GM18498 (cell line): ENCODE data around the gene SLC27A1.
"Not testable (repeated sequence)": the region's sequence is repeated elsewhere in the genome, so short reads cannot be mapped to it uniquely, and the experiment has no call there.

Source experiments
- ATAC-seq: cut with Tn5 transposase; IDR thresholded peaks from one replicate; pipeline ENCODE4 v1.9.1; 2021; ENCODE audit warnings: mild to moderate bottlenecking, moderate library complexity; ENCODE audit not compliant: unreplicated experiment

Gene SLC27A1

DNA sequence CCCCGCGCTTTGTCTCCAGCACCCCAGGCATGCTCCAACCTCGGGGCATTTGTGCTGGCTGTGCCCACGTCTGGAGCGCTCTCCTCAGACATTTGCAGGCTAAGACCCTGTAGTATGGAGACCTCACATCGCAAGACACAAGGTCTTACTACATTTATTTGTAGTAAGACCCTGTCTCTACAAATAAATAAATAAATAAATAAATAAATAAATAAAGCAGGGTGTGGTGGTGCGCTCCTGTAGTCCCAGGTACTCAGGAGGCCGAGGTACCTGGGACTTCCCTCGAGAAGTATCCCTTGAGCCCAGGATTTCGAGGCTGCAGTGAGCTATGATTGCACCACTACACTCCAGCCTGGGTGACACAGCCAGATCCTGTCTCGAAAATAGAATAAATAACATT lies 14.2 kb upstream of the SLC27A1 start:
- ATAC-seq, result no peak

DNA sequence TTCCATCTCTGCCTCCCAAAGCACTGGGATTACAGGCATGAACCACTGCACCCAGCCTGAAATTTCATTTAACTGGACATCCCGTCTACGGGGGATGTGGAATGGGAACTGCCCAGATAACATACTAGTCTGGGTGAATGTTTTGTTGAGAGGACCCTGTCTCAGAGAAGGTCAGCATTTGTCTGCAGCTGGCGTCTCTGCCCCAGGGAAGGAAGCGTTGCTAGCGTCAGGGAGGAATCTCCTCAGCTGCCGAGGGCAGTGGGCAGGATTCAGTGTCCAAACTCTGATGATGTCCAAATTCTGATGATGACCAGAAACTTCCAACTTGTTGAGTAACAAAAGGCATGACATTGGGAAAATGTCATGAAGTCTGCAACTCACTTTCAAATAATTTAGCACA lies 12.7 kb upstream of the SLC27A1 start:
- no peak for ATAC-seq

DNA sequence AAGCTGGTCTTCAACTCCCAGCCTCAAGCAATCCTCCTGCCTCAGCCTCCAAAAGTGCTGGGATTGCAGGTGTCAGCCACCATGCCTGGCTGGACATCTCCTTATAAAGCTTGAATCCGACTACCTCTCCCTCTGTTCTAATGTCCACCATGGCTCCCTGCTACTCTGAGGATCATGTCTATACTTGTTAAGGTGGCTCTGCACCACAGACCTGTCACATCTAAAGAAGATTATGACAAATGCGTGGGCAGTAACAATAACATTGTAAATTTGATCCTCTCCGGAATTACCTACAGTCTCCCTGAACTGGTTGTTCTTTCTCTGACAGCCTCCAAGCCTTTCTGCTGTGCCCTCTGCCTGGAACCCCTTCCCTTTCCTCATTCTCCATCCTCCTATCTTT lies 11.4 kb upstream of the SLC27A1 start:
- no peak for ATAC-seq

DNA sequence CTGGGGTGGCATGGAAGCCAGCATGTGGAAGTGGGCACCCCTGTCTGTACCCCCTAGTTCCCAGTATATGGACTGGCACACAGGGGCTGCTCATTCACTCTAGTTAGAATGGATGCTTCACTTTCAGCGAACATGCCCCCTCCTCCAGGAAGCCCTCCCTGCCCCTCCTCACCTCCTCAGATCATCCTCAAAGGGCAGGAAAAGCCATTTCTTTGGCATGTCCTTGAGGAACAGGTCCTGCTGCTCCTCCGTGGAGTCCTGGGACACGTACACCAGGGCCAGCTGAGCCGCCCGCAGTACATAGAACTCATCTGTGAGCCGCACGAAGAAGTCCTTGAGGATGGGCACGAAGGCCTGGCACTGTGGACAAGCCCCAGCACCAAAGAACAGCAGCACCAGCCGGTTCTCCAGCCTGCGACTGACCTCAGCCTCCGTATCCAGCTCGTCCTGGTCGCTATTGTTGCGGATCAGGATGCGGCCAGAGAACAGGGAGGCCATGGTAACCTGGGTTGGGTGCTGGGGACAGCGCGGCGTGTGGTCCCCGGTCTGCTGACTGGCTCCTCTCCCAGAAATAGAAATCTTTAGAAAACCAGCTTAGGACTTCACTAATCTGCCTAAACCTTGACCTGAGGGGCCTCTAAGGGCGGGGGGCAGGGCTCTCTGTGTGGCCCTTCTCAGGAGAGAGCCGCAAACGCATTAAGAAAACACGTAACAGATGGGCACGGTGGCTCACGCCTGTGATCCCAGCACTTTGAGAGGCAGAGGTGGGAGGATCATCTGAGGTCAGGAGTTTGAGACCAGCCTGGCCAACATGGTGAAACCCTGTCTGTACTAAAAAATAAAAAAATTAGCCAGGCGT lies 9.7 kb upstream of the SLC27A1 start, which contains the start of gene NXNL1:
NXNL1 (minus strand) TSS at position 555 of the 859 bp plus-strand sequence; CDS start at position 498, 57 bp downstream.
- no peak for ATAC-seq

DNA sequence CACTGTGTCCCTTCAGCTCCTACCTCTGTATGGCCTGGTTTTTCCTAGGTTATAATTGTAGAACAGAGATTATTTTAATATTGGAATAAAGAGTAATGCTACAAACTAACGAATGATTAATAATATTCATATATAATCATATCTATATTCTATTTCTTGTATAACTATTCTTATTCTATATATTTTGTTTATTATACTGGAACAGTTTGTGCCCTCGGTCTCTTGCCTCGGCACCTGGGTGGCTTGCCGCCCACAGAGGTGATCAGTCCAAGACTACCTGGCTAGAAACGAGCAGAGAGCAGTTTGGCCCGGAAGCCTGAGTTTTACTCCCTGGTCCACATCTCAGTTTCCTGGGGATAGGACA lies 3.9 kb upstream of the SLC27A1 start:
- no peak for ATAC-seq

DNA sequence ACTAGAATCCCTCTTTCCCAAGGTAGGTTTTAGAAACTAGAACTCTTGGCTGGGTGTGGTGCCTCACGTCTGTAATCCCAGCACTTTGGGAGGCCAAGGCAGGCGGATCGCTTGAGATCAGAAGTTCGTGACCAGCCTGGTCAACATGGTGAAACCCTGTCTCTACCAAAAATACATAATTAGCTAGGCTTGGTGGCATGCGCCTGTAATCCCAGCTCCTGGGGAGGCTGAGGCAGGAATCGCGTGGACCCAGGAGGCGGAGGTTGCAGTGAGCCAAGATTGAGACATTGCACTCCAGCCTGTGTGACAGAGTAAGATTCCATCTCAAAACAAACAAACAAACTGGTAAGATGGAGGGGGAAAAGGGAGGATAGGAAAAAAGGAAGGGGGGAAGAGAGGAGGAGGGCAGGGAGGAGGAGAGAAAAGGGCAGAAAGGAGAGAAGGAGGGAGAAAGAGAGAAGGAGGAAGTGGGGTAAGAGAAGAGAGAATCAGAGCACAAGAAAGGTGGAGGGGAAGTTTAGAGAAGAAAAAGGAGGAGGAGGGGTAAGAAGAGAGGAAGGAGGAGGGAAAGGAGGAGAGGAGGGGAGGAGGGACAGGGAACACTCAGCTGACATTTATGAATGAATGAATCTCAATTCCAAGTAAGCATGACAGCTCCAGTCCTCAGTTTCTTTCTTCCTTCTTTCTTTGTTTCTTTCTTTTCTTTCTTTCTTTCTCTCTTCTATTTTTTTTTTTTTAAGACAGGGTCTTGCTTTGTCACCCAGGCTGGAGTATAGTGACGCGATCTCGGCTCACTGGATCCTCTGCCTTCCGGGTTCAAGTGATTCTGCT lies 2.6 kb upstream of the SLC27A1 start:
- ATAC-seq, result no peak

DNA sequence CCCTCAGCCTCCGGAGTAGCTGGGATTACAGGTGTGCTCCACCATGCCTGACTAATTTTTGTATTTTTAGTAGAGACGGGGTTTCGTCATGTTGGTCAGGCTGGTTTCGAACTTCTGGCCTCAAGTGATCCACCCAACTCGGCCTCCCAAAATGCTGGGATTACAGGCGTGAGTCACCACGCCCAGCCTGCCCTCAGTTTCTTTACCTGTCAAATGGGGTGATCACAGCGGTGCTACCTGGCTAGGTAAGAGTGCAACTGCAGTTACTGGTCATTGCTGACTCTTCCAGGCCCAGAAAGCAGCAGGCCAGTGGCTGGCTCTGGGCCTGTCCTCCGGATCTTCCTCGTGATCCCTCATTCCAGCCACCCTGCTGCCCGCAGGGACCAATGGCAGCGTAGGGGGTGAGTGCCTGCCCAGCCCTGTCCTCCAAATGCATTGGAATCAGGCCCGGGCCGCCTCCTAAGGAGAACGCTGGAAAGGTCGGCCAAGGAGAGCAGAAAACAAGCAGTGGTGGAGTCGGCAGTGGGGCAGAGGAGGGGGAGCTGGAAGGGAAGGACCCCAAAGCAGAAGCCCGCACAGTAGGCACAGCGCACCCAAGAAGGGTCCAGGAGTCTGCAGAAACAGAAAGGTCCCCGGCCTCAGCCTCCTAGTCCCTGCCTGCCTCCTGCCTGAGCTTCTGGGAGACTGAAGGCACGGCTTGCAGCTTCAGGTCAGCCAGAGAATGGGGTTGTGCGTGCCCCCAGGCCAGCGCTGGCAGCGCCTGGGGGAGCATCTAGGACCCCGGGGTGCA lies 1.8 kb upstream of the SLC27A1 start:
- ATAC-seq, result no peak

DNA sequence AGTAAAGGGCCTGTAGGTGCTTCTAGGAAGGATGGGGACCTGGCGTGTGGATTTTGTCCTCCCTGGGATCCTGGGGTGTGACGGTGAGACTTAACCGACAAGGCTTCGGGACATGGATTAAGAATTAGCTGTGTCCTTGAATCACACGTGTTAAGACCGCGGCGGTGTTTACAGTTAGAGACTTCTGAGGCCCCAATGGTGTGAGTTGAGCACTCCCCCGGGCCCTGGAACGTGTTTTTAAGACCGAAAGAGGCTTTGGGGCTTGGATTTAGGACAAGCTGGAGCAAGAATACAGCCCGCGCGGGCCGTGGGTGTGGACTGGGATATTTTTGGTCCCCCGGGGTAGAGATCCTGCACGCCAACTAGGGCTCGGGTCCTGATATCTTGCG lies 1.2 kb upstream of the SLC27A1 start:
- no peak for ATAC-seq

DNA sequence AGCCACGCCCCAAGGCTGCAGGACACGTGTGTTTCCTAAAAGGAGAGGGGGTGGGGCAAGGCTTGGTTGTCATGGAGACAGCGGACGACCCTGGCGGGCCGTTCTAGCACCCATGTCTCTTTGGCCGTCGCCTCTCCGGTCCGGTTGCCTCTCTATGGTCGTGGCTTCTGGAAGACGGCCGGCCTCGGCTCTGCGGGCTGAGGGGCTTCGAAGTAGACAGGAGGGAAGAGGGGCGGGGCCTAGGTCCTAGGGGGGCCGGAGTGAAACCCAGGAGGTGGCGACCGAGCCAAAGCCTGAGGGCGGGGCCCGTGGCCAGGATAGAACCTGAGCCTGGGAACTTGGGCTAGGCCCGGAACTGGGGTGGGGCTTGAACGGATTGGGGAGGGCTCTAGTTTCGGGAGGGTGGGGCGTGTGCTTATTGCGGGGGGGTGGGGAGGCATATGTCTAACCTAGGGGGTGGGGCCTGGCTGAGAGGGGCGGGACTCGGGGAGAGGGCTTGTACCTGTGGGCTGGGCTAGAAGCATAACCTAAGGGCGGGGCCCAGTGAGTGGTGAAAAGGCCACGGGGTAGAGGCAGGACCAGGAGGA lies 750 bp upstream of the SLC27A1 start:
- peak; percentile 65 for ATAC-seq

DNA sequence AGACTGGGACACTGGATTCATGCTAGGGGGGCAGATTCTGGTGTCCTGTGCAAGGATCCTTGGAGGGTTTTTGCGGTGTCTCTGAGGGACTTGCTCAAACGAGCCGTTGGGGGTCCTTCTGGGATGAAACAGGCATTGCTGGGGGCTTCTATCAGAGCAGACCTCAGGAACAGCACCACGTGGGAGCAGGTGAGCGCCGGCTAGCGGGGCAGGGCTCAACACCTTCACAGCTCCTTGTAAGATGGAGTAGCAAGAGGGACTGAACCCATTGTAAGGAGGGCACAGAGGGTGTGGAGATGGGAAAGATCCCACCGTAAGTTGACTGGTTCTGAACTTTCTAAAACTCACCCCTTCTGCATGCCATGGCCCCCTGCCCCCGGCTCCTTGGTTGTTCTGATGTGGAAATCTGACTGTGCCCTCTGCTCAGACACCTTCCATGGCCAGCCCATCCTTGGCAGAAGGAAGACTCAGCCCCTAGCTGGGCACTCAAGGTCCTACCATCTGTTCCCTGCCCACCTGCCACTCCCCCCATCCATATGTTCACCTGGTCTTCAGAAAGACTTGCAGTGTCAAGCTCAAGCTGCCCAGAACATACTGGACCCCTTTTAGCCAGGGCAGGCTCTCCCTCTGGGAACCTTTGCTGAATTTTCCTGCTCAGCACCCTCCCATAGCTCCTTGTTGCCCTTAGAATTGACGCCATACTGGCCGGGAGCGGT lies 1.2 kb downstream of the SLC27A1 start:
- ATAC-seq, result no peak

DNA sequence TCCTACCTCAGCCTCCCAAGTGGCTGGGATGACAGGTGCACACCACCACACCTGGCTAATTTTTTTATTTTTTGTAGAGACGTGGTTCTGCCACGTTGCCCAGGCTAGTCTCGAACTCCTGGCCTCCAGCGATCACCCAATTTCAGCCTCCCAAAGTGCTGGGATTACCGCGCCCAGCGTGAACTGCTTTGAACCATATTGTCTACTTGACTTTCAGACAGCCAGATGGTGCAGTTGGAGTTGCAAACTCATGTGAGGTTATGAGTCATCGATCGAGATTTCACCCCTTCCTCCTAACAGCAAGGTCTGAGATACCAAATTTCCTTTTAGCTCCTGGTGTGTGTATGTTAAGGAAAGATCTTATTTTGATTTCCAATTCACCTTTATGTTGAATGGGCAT lies 2.7 kb downstream of the SLC27A1 start:
- ATAC-seq, result no peak

DNA sequence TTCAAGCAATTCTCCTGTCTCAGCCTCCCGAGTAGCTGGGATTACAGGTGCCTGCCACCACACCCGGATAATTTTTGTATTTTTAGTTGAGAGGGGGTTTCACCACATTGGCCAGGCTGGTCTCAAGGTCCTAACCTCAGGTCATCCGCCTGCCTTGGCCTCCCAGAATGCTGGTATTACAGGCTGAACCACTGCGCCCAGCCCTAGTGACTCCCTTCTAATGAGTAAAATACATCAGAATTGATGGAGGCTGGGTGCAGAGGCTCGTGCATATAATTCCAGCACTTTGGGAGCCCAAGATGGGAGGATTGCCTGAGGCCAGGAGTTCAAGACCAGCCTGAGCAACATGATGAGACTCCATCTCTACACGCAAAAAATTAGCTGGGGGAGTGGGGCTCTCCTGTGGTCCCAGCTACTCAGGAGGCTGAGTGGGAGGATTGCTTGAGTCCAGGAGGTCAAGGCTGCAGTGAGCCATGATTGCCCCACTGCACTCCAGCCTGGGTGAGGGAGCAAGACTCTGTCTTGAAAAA lies 4.8 kb downstream of the SLC27A1 start:
- ATAC-seq, result not testable (repeated sequence)

DNA sequence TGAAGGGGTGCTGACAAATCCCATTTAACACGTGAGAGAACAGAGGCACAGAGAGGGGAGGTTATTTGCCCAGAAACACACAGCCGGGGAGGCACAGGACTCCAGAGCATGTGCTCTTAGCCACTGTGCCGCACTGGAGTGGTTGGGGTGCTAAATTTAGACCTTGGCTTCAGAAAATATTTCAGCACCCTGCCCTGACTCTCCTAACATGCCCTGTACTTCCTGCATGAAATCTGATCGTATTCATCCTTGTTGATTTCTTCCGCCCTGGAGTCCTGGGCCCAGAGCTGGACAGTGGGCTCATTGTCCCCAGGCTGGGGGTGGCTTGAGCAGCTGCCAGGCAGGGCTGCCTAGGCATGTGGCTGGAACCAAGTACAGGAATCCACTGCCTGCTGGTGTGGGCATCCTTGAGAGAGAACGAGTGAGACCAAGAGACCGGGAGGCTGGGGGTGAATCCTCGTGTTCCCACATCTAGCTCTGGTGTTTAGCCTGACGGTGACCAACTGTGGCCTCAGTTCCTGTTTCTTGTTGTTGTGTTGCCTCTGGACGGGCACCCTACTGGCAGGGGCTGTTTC lies 5.3 kb downstream of the SLC27A1 start:
- ATAC-seq, result no peak

DNA sequence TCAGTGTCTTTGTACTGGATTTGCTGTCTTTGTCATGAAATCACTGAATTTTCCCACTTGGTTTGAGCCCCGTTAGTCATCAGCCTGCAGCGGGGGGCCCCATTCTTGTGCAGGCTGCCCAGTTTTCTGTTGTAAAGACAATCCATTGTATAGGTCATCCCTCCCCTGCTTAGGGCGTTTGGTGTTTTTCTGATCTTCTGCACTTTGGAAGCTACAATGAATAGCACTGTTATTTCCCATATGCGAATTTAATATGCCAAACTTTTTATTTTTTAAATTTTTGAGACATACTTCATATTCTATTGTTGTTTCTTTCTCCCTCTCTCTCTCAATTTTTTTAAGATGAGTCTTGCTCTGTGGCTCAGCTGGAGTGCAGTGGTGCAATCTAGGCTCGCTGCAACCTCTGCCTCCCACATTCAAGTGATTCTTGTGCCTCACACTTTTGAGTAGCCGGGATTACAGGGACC lies 9.0 kb downstream of the SLC27A1 start:
- ATAC-seq, result no peak

DNA sequence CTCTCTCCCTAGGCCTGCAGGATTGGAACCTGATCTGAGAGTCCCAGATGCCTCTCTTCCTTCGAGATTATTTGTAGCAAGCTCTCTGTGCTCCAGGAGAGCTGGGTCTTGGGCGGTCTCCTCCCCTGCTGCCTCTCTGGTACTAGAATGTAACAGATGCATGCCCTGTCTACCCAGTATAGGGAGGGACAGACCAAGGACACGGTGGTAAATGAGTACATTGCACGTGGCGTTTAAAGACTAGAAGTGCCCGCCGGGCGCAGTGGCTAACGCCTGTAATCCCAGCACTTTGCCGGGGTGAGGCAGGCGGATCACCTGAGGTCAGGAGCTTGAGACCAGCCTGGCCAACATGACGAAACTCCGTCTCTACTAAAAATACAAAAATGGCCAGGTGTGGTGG lies 11.7 kb downstream of the SLC27A1 start:
- ATAC-seq, result no peak

DNA sequence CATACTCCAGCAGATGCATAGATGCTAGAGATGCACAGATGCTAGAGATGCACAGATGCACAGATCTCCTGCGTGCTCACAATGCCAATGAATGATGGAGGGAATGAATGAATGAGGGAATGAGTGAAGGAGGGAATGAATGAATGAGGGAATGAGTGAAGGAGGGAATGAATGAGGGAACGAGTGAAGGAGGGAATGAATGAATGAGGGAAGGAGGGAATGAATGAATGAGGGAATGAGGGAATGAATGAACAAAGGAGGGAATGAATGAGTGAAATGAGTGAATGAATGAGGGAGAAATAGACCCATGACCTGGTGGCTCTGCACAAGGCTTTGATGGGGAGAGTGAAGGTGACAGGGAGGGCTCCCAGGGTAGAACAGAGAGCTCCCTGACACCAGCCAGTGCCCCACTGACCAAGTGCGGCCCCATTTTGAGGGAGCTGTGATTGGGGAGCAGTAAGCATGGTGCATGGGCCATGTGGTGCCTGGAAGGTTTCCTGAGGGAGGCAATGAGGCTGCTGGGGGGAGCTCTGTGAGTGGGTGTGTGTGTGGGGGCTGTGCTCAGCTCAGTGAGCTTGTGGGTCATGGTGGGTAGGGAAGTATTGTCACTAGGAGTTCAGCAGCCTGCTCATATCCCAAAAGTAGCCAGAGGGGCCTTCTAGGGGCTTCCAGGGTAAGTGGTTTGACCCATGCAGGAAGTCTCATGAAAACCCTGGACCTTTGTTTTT lies 12.7 kb downstream of the SLC27A1 start:
- no peak for ATAC-seq

DNA sequence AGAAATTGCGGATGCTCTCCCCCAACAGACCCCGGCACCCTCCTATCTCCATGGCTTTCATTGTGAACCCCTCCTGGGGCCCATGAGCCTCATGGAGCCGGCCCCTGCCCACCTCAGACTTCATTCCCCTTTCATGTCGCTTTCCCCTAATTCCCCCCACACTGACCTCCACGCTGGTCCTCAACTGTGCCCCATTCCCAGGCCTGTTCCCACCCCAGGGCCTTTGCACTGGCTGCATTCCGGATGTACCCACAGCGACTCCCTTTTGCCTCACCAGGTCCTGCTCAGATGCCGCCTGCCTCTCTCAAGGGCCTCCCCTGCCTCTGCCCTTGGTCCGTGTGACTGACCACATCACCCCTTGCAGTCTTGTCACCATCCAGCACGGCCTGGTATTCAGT lies 13.3 kb downstream of the SLC27A1 start:
- no peak for ATAC-seq

DNA sequence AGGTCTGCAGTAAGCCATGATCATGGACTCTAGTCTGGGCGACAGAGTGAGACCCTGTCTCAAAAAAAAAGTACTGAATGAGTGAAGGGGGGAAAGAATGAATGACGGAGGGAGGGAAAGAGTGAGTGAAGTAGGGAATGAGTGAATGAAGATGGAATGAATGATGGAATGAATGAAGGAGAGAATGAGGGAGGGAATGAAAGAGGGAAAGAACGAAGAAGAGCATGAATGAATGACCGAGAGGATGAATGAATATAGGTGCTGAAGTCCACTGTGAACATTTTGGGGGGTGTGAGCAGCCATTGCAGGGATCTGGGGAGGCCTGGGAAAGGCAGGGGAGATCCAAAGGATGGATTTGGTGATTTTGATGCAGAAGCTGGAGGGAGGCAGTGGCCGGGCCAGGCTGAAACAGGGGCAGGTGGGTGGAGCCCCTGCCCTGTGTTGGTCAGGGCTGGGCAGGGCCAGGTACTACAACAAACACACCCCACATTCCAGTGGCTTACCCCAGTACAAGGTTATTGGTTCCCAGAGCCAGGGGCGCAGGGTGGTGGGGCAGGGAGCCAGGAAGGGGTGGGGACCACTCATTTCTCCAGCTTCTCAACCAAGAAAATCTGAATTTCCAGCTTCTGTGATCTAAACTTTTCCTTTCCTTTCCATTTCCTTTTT lies 14.3 kb downstream of the SLC27A1 start:
- ATAC-seq, result no peak
